22Rv1 (cell line): ENCODE results near the gene FAM120A.

Source experiments
- CTCF ChIP-seq: fragments of 450-650 bp; IDR thresholded peaks from 2 replicates; pipeline ENCODE4 v1.5.1; 2017; ENCODE audit warnings: mild to moderate bottlenecking
- ZFX ChIP-seq: fragments of 450-650 bp; IDR thresholded peaks from 2 replicates; pipeline ENCODE4 v1.6.1; 2017; ENCODE audit warnings: antibody characterized with exemption, borderline replicate concordance

- TF ChIP-seq CTCF (no peak), ZFX (no peak)
Measured at GRCh38 chr9:93541581-93542349, 90.3 kb downstream of the FAM120A start.
